ENCODE results near the gene WDSUB1.

WDSUB1 gene

GRCh38 chr2:159226059-159226461 is 60.4 kb downstream of the WDSUB1 start:
- no peak overlapping the region for H3K4me3 ChIP-seq (ENCODE audit: low read depth, low read length)
- peak; percentile 81 for DNase-seq (ENCODE audit: low read depth)
- TF ChIP-seq, protein P1, sequence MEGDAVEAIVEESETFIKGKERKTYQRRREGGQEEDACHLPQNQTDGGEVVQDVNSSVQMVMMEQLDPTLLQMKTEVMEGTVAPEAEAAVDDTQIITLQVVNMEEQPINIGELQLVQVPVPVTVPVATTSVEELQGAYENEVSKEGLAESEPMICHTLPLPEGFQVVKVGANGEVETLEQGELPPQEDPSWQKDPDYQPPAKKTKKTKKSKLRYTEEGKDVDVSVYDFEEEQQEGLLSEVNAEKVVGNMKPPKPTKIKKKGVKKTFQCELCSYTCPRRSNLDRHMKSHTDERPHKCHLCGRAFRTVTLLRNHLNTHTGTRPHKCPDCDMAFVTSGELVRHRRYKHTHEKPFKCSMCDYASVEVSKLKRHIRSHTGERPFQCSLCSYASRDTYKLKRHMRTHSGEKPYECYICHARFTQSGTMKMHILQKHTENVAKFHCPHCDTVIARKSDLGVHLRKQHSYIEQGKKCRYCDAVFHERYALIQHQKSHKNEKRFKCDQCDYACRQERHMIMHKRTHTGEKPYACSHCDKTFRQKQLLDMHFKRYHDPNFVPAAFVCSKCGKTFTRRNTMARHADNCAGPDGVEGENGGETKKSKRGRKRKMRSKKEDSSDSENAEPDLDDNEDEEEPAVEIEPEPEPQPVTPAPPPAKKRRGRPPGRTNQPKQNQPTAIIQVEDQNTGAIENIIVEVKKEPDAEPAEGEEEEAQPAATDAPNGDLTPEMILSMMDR (IDR thresholded peaks at IDR 0.05; ENCODE audit: low read depth, low read length) = no peak
- TF ChIP-seq POLR2A (IDR thresholded peaks at IDR 0.05; ENCODE audit: extremely low read depth, insufficient read length) (no peak), MYC (IDR thresholded peaks at IDR 0.05; ENCODE audit: low read depth, low read length) (no peak)
- TF ChIP-seq, protein P2, sequence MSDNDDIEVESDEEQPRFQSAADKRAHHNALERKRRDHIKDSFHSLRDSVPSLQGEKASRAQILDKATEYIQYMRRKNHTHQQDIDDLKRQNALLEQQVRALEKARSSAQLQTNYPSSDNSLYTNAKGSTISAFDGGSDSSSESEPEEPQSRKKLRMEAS (IDR thresholded peaks at IDR 0.05; ENCODE audit: low read depth, low read length) = no peak

- no peak overlapping the region for H3K4me3 ChIP-seq (ENCODE audit: low read depth, low read length)
- TF ChIP-seq MYC (IDR thresholded peaks at IDR 0.05; ENCODE audit: low read depth, low read length) (no peak), POLR2A (IDR thresholded peaks at IDR 0.05; ENCODE audit: extremely low read depth, insufficient read length) (no peak)
- TF ChIP-seq, protein P2 (IDR thresholded peaks at IDR 0.05; ENCODE audit: low read depth, low read length) = no peak
- TF ChIP-seq, protein P1 (IDR thresholded peaks at IDR 0.05; ENCODE audit: low read depth, low read length) = no peak
- DNase-seq (ENCODE audit: low read depth) = no peak
These were observed 61.2 kb downstream of the WDSUB1 start for GRCh38 chr2:159225025-159226016.

GRCh38 chr2:159224061-159224813 is 62.3 kb downstream of the WDSUB1 start:
- TF ChIP-seq, protein P2 (IDR thresholded peaks at IDR 0.05; ENCODE audit: low read depth, low read length) = no peak
- no peak for TF ChIP-seq POLR2A (IDR thresholded peaks at IDR 0.05; ENCODE audit: extremely low read depth, insufficient read length)
- TF ChIP-seq MYC (IDR thresholded peaks at IDR 0.05; ENCODE audit: low read depth, low read length) = no peak
- TF ChIP-seq, protein P1 (IDR thresholded peaks at IDR 0.05; ENCODE audit: low read depth, low read length) = no peak
- H3K4me3 ChIP-seq (ENCODE audit: low read depth, low read length) = no peak overlapping the region
- no peak for DNase-seq (ENCODE audit: low read depth)

DNA sequence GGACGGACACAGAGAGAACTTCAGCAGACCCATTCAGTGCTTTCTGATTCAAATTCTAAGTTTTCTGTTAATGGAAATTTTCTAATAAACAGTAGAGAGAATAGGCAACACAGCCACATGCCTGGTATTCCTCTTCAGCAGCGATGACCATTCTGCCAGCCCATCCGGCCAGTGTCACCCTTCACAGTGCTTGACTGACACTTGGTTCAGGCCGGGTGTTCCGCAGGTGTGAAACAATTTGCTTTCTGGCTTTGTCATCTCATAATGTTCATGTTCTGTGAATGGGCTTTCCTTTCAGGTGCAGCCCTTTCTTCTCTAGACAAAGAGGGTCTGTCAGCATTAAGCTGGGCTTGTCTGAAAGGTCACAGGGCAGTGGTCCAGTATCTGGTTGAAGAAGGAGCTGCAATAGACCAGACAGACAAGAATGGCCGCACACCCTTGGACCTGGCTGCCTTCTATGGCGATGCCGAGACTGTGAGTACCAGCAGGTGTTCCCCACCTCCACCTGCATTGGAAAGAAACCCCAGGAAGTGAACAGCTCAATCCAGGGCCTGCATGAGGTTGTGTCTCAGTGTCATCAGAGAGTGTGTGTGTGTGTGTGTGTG is 67.0 kb downstream of the WDSUB1 start:
- no peak for TF ChIP-seq MYC (IDR thresholded peaks at IDR 0.05; ENCODE audit: low read depth, low read length)
- TF ChIP-seq, protein P2 (IDR thresholded peaks at IDR 0.05; ENCODE audit: low read depth, low read length) = no peak
- TF ChIP-seq POLR2A (IDR thresholded peaks at IDR 0.05; ENCODE audit: extremely low read depth, insufficient read length) = no peak
- TF ChIP-seq, protein P1 (IDR thresholded peaks at IDR 0.05; ENCODE audit: low read depth, low read length) = no peak
- no peak overlapping the region for H3K4me3 ChIP-seq (ENCODE audit: low read depth, low read length)
- no peak for DNase-seq (ENCODE audit: low read depth)

- DNase-seq (ENCODE audit: low read depth) = no peak
- TF ChIP-seq POLR2A (IDR thresholded peaks at IDR 0.05; ENCODE audit: extremely low read depth, insufficient read length) (no peak), MYC (IDR thresholded peaks at IDR 0.05; ENCODE audit: low read depth, low read length) (no peak)
- TF ChIP-seq, protein P1 (IDR thresholded peaks at IDR 0.05; ENCODE audit: low read depth, low read length) = no peak
- TF ChIP-seq, protein P2 (IDR thresholded peaks at IDR 0.05; ENCODE audit: low read depth, low read length) = no peak
- H3K4me3 ChIP-seq (ENCODE audit: low read depth, low read length) = no peak overlapping the region
These were observed 68.1 kb downstream of the WDSUB1 start for GRCh38 chr2:159218389-159218788.
